WTC11 (cell line): Measurements from ENCODE around the gene DNAAF1.

Experiments
- CREB1 ChIP-seq: sonication (generic); formaldehyde crosslinking; IDR thresholded peaks from 2 replicates; pipeline ENCODE4 v1.8.0; 2023; ENCODE audit warnings: mild to moderate bottlenecking, missing genetic modification reagents
- FOXJ3 ChIP-seq: sonication (generic); formaldehyde crosslinking; IDR thresholded peaks from 2 replicates; pipeline ENCODE4 v1.9.0; 2021; ENCODE audit warnings: missing genetic modification reagents, mild to moderate bottlenecking, borderline replicate concordance
- FOXP1 ChIP-seq: sonication (generic); formaldehyde crosslinking; IDR thresholded peaks from 2 replicates; pipeline ENCODE4 v1.8.0; 2022; ENCODE audit warnings: missing genetic modification reagents, mild to moderate bottlenecking, moderate library complexity, borderline replicate concordance
- FOXP4 ChIP-seq: sonication (generic); formaldehyde crosslinking; IDR thresholded peaks from 2 replicates; pipeline ENCODE4 v1.8.0; 2022; ENCODE audit warnings: mild to moderate bottlenecking, missing genetic modification reagents
- GABPB1 ChIP-seq: sonication (generic); formaldehyde crosslinking; IDR thresholded peaks from 2 replicates; pipeline ENCODE4 v1.8.1; 2023; ENCODE audit warnings: mild to moderate bottlenecking, missing genetic modification reagents
- HMGXB4 ChIP-seq: sonication (generic); formaldehyde crosslinking; IDR thresholded peaks from 2 replicates; pipeline ENCODE4 v1.8.1; 2023; ENCODE audit warnings: mild to moderate bottlenecking, moderate library complexity, missing genetic modification reagents
- KAT7 ChIP-seq: sonication (generic); formaldehyde crosslinking; IDR thresholded peaks from 2 replicates; pipeline ENCODE4 v1.8.1; 2023; ENCODE audit warnings: missing genetic modification reagents, mild to moderate bottlenecking, borderline replicate concordance
- MAX ChIP-seq: sonication (generic); formaldehyde crosslinking; IDR thresholded peaks from 2 replicates; pipeline ENCODE4 v1.8.0; 2022; ENCODE audit warnings: mild to moderate bottlenecking, missing genetic modification reagents
- SP1 ChIP-seq: sonication (generic); formaldehyde crosslinking; conservative IDR thresholded peaks from 2 replicates; pipeline ENCODE4 v1.8.1; 2022; ENCODE audit warnings: missing genetic modification reagents
- ZNF232 ChIP-seq: sonication (generic); formaldehyde crosslinking; IDR thresholded peaks from 2 replicates; pipeline ENCODE4 v1.8.0; 2022; ENCODE audit warnings: mild to moderate bottlenecking, missing genetic modification reagents
- ZNF263 ChIP-seq: sonication (generic); formaldehyde crosslinking; IDR thresholded peaks from 2 replicates; pipeline ENCODE4 v1.8.1; 2022; ENCODE audit warnings: low read depth, mild to moderate bottlenecking, moderate library complexity, missing genetic modification reagents
- ZNF425 ChIP-seq: fragments of 250-450 bp; sonication (Bioruptor Pico); conservative IDR thresholded peaks from 2 replicates; pipeline ENCODE4 v1.9.0; 2021; ENCODE audit warnings: mild to moderate bottlenecking
- TF ChIP-seq, protein P1 (sequence below): fragments of 200-600 bp; IDR thresholded peaks from 2 replicates; pipeline ENCODE4 v1.8.0; 2022; ENCODE audit warnings: antibody characterized with exemption
- TF ChIP-seq, protein P2 (sequence below): sonication (generic); formaldehyde crosslinking; IDR thresholded peaks from 2 replicates; pipeline ENCODE4 v1.8.0; 2023; ENCODE audit warnings: mild to moderate bottlenecking, missing genetic modification reagents

GRCh38 chr16:84212154-84212553, 67.0 kb downstream of the DNAAF1 start:
- TF ChIP-seq GABPB1 (CRISPR knock-in tag) (no peak), CREB1 (no peak), KAT7 (CRISPR knock-in tag) (no peak), FOXP1 (no peak), SP1 (CRISPR knock-in tag) (no peak), ZNF232 (CRISPR knock-in tag) (no peak), ZNF425 (no peak), MAX (CRISPR knock-in tag) (no peak), FOXP4 (no peak), ZNF263 (CRISPR knock-in tag) (no peak), FOXJ3 (CRISPR knock-in tag) (no peak), HMGXB4 (no peak)
- TF ChIP-seq, protein P1, sequence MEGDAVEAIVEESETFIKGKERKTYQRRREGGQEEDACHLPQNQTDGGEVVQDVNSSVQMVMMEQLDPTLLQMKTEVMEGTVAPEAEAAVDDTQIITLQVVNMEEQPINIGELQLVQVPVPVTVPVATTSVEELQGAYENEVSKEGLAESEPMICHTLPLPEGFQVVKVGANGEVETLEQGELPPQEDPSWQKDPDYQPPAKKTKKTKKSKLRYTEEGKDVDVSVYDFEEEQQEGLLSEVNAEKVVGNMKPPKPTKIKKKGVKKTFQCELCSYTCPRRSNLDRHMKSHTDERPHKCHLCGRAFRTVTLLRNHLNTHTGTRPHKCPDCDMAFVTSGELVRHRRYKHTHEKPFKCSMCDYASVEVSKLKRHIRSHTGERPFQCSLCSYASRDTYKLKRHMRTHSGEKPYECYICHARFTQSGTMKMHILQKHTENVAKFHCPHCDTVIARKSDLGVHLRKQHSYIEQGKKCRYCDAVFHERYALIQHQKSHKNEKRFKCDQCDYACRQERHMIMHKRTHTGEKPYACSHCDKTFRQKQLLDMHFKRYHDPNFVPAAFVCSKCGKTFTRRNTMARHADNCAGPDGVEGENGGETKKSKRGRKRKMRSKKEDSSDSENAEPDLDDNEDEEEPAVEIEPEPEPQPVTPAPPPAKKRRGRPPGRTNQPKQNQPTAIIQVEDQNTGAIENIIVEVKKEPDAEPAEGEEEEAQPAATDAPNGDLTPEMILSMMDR: no peak
- TF ChIP-seq, protein P2, sequence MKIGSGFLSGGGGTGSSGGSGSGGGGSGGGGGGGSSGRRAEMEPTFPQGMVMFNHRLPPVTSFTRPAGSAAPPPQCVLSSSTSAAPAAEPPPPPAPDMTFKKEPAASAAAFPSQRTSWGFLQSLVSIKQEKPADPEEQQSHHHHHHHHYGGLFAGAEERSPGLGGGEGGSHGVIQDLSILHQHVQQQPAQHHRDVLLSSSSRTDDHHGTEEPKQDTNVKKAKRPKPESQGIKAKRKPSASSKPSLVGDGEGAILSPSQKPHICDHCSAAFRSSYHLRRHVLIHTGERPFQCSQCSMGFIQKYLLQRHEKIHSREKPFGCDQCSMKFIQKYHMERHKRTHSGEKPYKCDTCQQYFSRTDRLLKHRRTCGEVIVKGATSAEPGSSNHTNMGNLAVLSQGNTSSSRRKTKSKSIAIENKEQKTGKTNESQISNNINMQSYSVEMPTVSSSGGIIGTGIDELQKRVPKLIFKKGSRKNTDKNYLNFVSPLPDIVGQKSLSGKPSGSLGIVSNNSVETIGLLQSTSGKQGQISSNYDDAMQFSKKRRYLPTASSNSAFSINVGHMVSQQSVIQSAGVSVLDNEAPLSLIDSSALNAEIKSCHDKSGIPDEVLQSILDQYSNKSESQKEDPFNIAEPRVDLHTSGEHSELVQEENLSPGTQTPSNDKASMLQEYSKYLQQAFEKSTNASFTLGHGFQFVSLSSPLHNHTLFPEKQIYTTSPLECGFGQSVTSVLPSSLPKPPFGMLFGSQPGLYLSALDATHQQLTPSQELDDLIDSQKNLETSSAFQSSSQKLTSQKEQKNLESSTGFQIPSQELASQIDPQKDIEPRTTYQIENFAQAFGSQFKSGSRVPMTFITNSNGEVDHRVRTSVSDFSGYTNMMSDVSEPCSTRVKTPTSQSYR (CRISPR knock-in tag): no peak
